CD4-positive, alpha-beta T cell treated with Interleukin-1 beta for 1 hour (primary cell): ENCODE data around the gene LTF.
"Not testable (repeated sequence)": the region's sequence is repeated elsewhere in the genome, so short reads cannot be mapped to it uniquely, and the experiment has no call there.

Source experiments
- DNase-seq, 2 donors: peaks; one replicate each; pipeline ENCODE4 v3.0.0-alpha.2; 2020 to 2022

Gene LTF

GRCh38 chr3:46409739-46410489, 54.8 kb downstream of the LTF start:
- no peak for DNase-seq

- DNase-seq, result no peak
These were observed 55.9 kb downstream of the LTF start for GRCh38 chr3:46408853-46409252.

GRCh38 chr3:46407970-46408369, 56.7 kb downstream of the LTF start:
- DNase-seq, result no peak

- peak; percentile 57 to 80 for DNase-seq
These were observed 57.7 kb downstream of the LTF start, which contains the start of the genes CCR5AS and CCRL2 for GRCh38 chr3:46406788-46407611. Gene CCR5AS (minus strand): TSS chr3:46407066. Gene CCRL2 (plus strand): TSS chr3:46407259. CDS start chr3:46408080, 821 bp downstream.

- peak in 1 of 2 donors; percentile 81 for DNase-seq
These were observed 58.3 kb downstream of the LTF start for GRCh38 chr3:46406443-46406787.

GRCh38 chr3:46405301-46406019, 59.2 kb downstream of the LTF start:
- DNase-seq, result peak in 1 of 2 donors; percentile 29

GRCh38 chr3:46402902-46403301, 61.8 kb downstream of the LTF start:
- DNase-seq, result not testable (repeated sequence)

GRCh38 chr3:46401579-46401978, 63.1 kb downstream of the LTF start:
- no peak for DNase-seq

GRCh38 chr3:46400846-46401245, 63.9 kb downstream of the LTF start:
- DNase-seq, result no peak

GRCh38 chr3:46400000-46400734, 64.5 kb downstream of the LTF start:
- DNase-seq, result no peak

GRCh38 chr3:46399557-46399956, 65.1 kb downstream of the LTF start:
- DNase-seq, result no peak

GRCh38 chr3:46399098-46399497, 65.6 kb downstream of the LTF start:
- DNase-seq, result no peak

- no peak for DNase-seq
These were observed 66.3 kb downstream of the LTF start for GRCh38 chr3:46398186-46398955.

GRCh38 chr3:46397111-46397510, 67.6 kb downstream of the LTF start:
- no peak for DNase-seq

- peak in 1 of 2 donors; percentile 36 for DNase-seq
These were observed 68.8 kb downstream of the LTF start for GRCh38 chr3:46395766-46396530.

- no peak for DNase-seq
These were observed 69.5 kb downstream of the LTF start for GRCh38 chr3:46395210-46395661.

GRCh38 chr3:46393554-46394434, 70.9 kb downstream of the LTF start:
- no peak for DNase-seq

- no peak for DNase-seq
These were observed 71.7 kb downstream of the LTF start for GRCh38 chr3:46393011-46393410.

- not testable (repeated sequence) for DNase-seq
These were observed 73.2 kb downstream of the LTF start for GRCh38 chr3:46391526-46391925.

- no peak for DNase-seq
These were observed 75.4 kb downstream of the LTF start for GRCh38 chr3:46389306-46389705.
